T1000 (cell line): ENCODE results near the gene SDHC.
A peak's percentile ranks its signal among the peaks of the same experiment; 100 is the strongest.

Source experiments
- DNase-seq: peaks from one replicate; lab custom pipeline; 2025; ENCODE audit warnings: mixed read lengths; lab: John Stamatoyannopoulos, UW

Gene SDHC, protein sequence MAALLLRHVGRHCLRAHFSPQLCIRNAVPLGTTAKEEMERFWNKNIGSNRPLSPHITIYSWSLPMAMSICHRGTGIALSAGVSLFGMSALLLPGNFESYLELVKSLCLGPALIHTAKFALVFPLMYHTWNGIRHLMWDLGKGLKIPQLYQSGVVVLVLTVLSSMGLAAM

DNA sequence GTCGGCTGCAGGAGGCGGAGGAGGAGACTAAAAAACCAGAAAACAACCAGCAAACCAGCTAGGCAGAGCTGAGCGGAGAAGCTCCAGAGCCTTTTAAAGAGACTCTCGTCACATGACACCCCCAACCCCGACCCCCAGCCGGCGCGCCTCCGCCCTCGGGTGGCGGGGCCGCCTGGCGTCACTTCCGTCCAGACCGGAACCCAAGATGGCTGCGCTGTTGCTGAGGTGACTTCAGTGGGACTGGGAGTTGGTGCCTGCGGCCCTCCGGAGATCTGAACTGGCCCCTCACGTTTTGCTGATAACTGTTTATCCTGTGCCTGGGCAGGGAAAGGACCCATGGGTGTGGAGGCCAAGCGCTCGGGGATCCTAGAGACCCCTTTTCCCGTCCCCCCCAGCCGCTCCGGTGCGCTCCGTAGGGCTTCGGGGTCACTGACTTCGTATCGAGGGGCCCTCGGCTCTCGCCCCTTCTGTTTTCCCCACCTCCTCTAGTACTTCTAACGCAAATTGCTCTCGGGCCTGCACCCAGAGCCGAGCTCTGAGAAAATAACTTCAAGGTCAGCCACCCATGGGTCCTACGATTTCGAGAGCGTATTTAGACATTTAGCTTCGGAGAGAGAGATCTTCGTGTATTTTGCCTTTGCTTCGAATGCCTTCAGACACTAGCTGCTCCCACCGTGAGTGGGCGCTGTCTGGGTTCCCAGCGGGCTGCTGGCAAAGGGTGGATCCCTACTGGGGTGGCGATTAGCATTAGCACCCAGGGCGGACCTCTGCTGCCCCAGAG is at the start of gene SDHC:
Gene SDHC (plus strand): TSS at position 181 of the 781 bp plus-strand sequence. CDS start 25 bp downstream, at position 206.
- peak; percentile 46 for DNase-seq

DNA sequence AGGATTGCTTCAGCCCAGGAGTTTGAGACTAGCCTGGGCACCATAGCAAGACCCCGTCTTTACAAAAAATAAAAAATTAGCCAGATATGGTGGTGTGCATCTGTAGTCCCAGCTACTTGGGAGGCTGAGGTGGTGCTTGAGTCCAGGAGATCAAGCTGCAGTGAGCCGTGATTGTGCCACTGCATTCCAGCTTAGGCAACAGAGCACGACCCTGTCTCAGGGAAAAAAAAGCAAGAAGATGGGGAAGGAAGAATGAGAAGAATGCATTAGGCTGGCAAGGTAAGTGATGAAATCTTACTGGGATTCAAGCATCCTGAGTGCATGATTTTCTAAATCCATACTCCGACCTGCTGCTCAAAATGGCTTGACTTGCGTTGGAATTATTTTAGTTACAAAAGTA is 48.9 kb upstream of the SDHC start:
- DNase-seq: no peak

DNA sequence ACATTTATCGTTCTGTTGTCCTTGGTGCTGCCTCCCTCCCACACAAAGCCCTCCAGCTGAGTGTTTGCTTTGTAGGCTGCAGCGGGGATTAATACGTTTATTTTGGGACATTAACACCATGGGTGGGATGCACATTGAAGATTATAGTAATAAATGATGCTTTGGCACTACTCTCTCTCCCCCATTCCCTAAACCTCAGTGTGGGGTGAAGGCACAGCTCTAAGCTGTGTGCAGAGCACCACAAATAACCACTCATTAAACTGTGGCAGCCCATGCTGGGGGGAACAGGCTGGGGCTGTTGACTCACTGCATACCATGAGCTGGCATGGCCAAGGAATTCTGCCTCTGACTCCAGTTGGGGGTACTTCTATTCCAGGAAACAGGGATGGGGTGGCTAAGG is 48.0 kb upstream of the SDHC start:
- no peak for DNase-seq

DNA sequence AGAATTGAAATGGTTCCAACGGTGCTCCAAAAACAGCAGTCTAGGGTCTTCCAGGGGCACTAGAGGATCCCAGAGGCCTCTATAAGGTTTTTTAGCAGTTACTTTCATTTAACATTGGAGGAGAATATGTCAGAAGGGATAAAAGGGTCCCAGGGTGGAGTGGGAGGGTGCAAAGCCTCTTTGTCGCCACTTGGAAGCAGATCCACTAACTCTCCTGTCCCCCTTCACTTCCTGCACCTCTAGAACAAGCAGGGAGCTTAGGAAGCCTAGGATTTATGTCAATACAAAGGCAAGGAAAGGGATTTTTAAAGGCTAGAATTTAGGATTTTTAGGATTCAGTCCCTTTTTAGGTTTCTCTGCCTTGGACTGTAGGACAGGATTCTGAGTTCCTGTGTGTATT is 47.3 kb upstream of the SDHC start:
- no peak for DNase-seq

DNA sequence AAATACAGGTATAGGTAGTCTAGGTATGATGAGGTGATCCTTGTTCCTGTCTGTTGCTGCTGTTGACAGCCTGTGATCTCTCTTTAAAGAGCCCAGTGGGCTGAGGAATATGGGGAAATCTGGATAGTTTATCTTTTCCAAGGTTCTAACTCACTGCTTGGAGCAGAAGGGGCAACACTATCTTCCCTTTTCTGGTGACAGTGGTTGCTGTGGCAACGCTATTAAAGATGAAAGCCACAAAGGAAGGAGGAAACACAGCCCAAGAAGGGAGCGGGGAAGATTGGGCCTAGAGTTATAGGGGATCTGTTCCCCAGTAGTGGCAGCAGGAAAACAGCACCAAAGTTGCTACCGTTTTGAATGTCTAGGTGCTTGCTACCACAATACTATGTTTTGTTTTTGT is 46.9 kb upstream of the SDHC start:
- no peak for DNase-seq

DNA sequence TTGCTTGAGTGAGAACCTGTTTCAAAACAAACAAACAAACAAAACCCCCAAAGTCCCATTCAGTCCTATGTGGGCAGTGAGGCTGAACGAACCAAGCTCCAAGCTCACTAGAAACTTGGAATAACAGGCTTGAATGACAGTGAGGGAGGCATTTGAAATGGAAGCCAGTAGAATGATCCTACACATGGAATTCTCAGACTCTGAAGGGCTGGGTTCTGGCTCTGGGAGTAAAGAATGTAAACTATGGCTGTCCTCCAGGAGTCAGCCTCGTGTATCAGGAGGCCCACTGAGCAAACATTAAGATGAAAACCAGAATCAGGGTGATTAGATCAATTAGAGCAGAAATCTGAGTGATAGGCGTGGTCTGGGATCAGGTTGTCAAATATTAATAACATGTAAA is 40.8 kb upstream of the SDHC start:
- DNase-seq: no peak

DNA sequence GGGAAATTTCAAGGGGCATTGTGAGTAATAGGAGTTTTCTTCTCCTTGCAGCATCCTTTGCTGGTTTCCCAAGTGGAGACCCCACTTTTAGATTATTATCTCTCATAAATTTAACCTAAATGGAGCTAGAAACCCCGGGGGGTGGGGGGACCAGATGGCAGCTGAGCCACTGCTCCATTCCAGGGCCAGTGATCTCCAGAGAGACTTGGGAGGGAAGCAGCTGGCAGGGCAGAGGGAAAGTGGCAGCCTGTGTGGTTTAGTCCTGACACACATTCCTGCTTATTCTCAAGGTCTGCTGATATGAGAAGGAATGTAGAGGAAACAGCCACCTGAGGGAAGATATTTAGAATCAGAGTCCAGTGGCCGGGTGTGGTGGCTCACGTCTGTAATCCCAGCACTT is 39.3 kb upstream of the SDHC start:
- DNase-seq: no peak

DNA sequence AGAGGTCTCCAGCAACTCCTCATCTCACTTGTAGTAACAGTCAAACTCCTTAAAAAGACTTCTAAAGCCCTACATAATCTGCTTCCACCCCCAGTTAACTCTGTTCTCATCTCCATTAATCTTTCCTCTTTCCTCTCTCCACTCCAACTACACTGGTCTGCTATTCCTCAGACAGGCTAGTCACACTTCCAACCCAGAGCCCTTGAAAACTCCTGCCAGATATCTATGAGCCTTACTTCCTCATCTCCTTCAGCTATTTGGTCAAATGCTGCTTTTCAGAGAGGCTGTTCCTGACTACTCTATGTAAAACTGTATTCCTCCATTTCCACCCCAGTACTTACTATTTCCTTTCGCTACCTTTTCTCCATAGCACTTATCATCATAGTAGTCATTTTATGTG is 31.2 kb upstream of the SDHC start:
- no peak for DNase-seq

DNA sequence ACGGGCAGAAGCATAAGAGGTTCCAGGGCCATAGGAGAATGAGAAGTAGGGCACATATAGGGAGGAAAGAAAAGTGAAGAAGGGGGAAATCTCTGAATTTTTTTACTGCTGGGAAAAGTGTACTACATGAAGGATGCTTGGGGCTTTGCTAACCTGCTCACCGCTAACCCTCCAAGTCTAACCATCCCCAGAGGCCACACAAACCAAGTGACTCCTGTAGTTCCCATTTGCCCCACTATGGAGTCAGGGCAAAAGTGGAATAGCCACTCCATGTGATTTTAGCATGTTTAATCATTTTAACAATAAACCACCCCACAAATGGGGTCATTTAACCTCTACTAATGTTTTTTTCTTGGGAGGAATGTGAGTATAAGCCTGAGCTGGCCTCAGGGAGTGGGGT is 29.1 kb upstream of the SDHC start:
- DNase-seq: no peak

DNA sequence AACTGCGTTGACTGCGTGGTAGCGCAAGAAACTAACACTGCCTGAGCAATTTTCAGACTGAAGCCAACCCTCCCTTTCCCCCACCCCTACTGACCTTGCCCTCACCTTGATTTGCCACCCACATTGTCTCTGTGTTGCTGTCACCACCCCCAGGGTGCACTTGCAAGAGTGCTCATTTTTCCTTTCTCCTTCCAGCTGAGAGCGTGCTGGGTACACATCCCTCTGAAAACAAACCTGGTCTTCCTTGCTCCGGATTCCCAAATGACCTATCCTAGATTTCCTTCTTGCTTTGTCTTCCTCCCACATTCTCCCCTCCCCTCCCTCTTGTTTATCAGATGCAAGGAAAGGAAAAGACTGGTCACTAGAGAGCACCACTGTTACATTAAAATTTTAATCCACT is 28.7 kb upstream of the SDHC start:
- no peak for DNase-seq

DNA sequence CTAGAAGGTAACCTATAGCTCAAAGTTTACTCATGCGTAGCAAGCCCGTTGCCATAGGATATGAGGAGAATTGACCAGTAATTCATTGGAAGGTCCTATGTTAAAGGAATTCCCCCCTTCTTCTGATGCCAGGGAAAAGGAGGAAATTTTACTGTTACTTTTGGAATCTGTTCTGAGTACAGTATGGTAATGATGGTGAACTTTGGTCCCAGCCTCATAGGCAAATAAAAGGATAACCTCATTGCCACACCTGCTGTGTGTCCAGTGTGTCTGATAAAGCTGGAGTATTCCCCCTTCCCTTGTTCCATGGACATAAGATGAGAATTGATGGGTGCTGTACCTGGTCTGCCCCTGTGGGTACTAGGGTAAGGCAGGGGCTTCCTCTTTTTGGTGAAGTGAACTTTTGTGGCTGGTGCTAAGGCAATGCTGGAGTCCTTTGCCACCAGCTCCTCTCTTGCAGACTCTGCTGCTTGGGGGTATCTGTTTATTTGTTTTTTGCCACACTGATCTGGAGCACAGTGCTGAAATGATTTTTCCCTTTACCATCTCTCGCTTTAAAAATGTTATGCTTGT is 26.6 kb upstream of the SDHC start:
- no peak for DNase-seq

DNA sequence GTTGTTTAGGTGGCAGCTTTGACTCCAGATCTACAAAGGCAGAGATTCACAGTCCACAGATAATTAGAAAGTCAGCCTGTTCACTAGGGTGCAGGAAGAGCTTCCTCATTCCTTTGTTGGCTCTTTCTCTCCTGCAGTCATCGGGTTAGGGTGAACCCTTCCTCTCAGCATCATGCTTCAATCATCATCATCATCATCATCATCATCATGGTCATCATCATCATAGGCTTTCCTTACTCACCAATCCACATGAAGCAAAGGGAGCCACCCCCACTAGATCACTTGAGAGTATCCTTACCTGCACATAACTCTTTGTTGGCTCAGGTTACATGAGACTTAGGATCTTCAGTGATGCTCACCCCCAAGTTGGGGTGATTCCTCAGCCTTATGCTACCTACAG is 23.4 kb upstream of the SDHC start:
- no peak for DNase-seq

DNA sequence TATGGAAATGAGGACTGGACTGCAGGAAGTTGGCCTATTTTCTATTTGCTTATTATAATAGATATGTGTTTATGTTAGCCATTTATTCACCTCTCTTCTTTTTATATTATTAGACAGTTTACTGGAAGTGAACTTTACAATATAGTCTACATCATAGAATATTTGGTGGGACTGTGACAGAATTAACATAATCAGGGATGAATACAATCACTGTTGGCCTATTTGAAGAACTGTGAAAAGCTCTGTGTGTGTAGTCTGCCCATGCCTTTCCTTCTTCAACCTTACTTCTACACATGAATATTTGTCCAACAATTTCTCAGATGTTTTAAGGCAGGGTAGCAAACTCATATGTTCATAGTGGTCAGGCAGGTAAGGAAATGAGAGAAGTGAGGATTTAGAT is 16.8 kb upstream of the SDHC start:
- DNase-seq: no peak

DNA sequence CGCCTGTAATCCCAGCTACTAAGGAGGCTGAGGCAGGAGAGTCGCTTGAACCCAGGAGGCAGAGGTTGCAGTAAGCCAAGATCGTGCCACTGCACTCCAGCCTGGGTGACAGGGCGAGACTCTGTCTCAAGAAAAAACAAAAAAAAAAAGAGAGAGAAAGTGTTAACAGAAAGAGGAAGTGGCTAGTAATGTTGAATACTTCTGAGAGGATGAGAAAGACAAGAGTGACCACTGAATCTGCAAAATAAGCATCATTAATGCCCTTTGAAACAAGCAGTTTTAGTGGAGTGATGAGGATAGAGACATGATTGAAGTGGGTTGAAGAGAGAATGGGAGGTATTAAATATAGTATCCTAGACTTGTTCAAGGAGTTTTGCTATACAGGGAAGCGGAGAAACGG is 16.1 kb upstream of the SDHC start:
- no peak for DNase-seq

DNA sequence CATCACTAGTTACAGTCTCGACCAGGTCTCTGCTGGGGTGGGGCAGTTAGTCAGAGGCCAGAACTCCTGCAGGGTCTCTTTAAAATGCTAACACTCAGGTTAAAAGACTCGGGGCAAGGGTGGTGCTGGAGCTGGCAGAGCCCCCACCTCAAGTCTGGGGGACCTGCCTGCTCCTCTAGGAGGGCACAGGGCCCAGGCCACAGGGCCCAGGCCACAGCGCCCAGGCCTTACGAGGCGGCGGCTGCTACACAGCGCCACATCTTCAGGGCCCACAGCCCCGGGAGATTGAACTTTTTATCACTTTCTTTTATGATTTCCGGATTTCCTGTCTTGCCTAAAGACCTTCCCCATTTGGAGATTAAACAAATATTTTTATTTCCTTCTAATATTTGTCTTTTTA is 14.8 kb upstream of the SDHC start:
- no peak for DNase-seq

DNA sequence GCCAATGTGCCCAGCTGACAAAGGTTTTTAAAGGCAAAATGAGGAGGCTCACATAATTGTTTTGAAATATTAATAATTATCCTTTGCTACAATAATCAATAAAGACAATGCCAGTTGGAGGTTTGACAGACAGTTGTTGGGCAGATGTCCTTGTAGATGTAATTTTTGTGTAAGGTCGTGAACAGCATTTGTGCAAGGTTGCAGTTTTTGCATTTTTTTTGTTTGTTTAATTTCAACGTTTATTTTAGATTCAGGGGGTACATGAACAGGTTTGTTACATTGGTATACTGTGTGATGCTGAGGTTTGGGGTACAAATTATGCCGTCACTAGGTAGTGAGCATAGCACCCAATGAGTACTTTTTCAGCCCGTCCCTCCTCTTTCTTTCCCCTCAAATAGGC is 13.7 kb upstream of the SDHC start:
- DNase-seq: no peak

DNA sequence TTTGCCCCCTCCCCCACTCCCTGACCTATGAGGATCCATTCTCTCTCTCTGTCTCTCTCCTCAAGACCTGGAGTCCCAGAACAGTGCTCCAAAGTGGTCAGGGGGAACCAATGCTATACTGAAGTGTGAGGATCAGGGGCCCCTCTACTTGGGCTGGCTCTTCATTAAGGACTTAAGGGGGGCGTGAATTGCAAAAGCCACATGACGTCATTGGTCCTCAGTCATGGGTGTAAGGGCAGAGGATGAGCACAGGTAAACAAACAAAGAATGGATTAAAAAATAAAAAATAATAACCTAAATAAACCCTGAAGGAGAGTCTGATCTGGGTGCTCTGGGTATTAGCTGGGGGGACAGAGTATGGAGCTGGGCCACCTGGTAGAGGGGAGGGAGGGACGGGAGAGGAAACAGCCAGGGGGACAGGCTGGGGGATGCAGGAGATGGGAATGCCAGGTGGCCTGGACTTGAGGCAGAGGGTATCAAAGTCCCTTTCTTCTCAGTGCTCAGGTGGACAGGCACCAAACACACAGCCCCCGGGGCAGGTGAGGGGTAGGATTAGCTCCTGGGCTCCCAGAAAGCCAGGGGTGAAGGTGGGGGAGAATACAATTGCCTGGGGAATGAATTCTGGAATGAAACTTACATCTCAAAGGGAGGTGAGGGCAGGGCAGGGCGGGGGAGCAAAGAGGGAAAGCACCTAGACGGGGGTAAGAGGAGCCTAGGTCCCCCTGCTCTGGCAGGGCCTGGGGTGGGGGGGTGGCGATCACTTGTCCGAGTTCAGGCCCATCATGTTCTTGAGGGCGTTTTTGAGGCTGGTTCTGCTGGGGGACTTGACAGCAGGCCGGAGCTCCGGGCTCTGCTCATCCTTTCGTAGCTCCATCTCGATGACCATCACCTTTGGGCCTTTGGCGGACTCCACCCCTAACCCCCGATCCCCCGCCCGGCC is 9.0 kb upstream of the SDHC start:
- DNase-seq: no peak

DNA sequence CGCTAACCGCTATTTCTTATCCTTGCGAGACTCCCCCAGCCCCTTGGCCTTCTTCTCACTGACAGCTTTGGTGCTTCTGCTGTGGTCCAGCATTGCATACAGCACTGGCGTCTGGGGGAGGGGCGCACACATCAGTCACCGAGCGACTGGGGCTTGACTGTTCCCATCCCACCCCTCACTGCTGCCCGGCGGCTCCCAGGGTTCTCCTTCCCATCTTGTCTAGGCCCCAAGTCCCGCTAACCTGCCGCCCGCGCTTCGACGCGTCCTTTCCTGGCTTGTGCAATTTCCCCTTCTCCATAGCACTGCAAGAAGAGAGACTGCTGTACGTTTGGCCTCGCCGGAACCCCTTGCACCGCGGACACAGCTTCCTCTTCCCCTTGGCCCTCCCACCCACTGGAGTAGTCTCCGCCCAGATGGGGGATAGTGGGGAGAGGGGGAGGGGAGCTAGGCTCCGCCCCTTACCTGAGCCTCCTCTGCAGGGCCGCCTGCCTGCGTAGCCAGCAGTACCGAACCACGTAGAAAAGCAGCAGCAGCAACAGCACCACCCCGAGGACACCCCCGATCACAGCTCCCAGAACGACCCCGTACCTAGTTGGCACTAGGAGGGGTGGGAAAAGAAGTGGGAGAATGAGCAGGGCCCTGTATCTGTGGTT is 8.2 kb upstream of the SDHC start:
- no peak for DNase-seq

DNA sequence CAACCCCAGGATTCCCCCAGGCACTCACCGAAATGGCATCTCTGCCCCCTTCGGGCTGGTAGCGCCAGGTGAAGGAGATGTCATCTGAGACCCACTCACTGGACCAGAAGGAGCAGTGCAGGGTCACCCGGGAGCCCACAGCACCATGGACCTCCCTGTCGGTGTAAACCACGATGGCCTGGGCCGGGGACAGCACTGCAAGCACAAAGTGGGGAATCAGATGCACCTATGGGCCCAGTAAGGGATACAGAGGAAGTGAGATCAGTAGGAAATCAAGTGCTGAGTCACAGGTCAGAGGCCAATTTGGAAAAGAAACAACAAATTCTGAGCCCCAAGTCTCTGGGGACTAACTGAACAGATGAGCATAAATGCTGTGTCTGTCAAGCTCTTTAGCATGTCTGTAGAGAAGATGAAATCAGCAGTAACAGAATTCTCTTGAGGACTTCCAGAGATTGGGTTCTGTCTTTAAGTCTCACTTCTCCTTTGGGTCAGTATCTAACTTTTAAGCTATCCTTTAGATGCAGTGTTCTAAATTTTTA is 6.9 kb upstream of the SDHC start:
- no peak for DNase-seq

DNA sequence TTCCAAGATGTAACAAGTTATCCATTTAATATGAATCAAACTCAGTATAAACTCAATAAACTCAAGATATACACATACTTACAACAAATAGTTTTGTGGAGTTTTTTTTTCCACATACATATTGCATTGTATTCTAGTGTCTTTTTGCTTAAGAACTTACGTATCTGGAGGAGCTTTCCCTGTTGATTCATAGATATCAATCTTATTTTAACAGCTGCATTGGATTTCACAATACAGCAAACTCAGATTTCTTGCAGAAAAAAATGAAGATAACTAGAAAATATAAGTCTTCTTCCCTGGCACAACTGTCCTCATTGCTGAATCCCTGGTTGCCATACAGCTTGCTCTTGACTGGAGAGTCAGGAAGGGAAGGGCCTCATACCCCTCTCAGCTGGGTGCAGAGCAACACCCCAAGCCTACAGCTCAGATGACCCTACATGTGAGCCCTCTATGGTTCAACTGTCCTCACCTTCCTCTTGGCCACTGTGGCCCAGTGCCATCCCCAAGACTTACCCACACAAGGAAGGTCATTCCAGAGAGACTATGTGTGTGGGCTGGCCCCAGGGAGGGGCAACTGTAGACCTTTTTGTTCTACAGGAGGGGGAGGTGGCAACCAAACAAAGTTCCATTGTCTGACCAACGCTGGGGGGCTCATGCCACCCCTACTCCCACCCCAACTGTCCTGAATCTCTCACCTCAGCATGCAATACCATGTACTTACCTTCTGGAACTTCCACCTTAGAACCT is 6.1 kb upstream of the SDHC start:
- no peak for DNase-seq

DNA sequence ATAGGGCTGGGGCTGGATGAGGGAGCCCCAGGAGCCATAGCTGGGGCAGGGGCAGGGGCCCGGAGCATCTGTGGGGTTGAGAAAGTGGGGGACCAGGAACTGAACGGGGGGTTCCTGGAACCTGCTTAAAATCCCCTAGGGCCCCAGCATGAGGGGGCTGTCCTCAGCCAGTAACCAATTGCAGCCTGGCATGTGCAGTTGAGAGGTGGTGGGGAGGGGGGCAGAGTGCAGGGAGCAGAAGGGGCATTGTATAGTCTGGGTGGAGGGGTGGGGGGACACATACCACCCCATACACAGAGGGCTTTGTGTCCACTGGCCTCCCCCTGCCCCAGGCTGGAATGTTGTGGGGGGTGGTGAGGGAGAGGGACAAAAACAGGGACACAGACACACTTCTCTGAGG is 4.3 kb upstream of the SDHC start, which contains the start of gene MPZ:
Gene MPZ (minus strand): TSS at position 101 of the 400 bp plus-strand sequence. CDS start 63 bp downstream, at position 38.
- no peak for DNase-seq
